HG03558 (cell line): ENCODE measurements around the gene CTSE.
"Not testable (repeated sequence)": the region's sequence is repeated elsewhere in the genome, so short reads cannot be mapped to it uniquely, and the experiment has no call there.

Experiments
- ATAC-seq: cut with Tn5 transposase; IDR thresholded peaks from one replicate; pipeline ENCODE4 v1.9.1; 2021; ENCODE audit warnings: moderate number of reproducible peaks; ENCODE audit not compliant: unreplicated experiment; ENCODE audit errors: extremely low read depth

CTSE gene

DNA sequence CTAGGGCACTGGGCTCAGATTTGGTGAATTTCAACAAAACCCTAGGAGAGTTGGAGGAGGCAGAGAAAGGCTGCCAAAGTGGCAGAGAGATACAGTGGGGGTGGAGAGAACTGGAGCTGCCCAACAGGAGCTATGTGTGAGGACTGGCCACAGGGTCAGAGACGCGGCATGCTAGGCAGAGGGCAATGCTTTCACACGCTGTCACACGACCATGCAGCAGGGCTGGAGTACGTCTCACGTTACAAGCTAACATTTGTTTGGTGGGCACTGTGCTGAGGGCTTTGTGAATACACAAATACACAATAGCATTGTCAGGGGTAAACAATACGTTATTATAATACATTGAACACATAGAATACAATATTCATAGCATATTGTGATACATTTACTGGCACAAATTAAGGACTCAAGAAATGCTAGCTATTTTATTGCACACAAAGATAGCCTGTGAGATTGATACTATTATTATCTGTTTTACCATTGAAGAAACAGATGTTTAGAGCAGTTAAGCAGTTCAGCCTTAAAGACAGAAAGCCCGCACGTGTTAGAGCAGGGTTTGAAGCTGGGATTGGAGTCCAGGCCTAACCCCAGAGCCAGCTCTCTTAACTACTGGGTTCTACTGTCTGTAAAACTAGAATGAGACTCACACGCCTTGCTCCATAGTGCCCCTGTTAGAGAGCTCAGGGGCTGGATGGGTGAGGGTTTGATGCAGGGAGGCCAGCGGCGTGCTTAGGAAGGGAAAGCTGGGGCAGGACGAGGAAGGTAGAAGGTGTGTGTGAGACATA, 25.0 kb downstream of the CTSE start:
- ATAC-seq, result no peak

DNA sequence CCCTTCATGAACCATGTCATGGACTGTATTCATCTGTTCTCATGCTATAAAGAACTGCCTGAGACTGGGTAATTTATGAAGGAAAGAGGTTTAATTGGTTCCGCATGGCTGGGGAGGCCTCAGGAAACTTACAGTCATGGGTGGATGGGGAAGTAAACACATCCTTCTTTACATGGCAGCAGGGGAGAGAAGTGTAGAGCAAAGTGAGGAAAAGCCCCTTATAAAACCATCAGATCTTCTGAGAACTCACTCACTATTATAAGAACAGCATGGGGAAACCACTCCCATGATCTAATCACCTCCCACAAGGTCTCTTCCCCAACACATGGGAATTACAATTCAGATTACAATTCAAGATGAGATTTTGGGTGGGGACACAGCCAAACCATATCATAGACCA, 27.1 kb downstream of the CTSE start:
- not testable (repeated sequence) for ATAC-seq

DNA sequence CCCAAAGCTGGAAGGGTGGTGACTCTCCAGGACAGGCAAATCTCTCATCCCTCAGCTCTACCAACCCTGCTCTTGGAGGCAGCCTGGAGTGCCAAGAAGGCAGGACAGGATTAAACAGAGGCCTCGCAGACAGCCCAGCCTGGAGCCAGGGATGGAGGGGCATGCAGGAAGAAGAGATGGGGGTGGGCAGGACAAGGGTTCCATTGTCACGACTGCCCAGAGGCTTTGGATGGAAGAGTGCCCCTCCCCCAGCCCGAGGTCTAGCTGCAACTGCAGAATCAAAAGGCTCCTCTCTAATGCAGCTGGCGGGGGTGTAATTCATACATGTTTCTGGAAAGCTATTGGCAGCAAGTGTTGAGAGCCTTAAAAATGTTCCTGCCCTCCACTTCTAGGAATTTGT, 29.3 kb downstream of the CTSE start:
- no peak for ATAC-seq

DNA sequence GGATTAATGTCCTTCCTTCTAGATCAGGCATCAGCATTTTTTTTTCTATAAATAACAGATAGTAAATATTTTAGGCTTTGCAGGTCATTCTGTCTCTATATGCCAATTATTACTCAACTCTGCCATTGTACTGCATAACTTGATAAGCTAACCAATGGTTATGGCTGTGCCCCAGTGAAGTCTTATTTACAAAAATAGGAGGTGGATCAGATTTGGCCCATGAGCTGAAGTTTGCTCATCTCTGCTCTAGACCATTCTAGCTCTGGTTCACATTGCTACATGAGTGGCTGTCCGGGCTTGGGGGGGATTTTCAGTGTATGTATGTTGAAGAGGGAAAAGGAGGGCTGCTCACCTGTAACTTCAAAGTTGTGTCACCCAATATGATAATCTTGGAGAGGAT, 30.6 kb downstream of the CTSE start:
- no peak for ATAC-seq

DNA sequence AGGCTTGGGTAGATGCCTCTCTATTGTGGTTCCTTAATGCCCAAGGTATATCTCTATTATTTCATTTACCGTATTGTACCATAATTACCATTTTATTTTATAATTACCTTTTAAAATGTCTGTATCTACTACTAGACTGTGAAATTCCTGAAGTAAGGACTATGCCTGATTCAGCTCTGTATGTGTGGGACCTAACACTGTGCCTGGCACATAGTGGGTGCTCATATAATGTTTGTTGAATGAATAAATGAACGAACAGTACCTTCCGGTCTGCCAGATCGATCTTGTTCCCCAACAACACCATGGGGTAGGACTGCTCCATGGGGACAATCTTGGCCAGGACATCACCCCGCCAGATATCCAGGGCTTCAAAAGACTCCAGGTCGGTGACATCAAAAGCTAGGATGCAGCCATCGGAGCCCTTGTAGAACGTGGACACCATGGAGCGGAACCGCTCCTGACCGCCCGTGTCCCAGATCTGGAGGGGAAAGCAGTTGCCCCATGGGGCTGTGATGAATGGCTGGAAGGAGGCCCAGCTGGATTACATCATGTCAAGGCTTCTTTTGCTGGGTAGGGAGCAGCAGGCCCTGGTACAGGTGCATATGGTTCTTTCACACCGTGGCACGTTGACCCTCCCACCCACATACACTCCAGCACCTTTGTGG, 31.3 kb downstream of the CTSE start:
- ATAC-seq, result no peak

DNA sequence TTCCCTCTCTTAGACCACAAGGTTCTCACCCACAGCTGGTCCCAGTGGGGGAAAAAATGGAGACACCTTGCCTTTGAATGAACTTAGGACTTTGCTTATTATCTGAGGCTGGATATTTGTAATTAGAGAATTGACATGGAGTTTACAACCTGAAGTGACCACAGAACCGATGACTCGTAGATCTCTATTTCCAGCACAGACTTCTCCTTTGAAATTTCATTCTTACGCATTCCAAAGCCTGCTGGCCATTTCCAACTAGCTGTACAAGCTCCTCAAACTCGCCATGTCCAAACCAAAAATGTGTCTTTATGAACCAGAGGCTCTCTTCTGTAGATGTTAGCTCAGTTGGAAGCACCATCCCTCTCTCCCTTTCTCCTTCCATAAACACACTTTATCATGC, 32.5 kb downstream of the CTSE start:
- no peak for ATAC-seq

DNA sequence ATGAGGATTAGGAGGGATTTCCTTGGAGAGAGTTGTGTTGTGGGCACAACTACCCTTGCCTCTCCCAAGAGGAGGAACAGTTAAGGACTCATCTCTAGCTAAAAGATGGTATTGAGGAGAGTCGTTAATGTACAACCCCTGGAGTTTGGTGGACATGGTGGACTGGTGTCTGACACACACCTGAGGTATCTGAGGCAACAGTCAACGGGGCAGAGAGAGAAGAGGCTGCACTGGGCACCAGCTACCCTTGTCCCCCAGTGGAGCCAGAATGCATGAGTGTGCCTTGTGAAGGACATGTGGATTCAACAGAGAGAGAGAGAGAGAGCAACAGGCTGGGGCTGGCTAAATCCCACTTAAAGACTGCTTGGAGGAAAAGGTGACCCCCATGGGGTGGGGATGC, 33.5 kb downstream of the CTSE start:
- ATAC-seq, result no peak

DNA sequence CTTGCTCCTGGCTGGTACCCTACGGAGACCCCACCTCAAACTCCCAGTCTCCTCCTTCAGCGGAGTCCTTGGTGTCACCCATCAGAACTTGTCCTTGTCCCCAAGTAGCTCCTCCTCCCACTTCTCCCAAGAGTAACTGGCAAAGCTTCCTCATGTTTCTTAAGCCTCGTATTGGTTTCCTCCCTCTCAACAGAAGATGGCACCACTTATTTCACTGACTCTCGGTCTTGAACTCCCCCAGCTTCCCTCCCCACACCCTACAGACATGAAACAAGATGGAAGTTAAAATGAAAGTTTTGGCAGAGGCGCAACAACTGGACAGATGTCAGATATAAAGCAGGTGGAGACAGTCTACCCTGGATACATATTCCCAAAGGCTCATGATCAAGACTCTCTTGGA, 33.9 kb downstream of the CTSE start:
- no peak for ATAC-seq

DNA sequence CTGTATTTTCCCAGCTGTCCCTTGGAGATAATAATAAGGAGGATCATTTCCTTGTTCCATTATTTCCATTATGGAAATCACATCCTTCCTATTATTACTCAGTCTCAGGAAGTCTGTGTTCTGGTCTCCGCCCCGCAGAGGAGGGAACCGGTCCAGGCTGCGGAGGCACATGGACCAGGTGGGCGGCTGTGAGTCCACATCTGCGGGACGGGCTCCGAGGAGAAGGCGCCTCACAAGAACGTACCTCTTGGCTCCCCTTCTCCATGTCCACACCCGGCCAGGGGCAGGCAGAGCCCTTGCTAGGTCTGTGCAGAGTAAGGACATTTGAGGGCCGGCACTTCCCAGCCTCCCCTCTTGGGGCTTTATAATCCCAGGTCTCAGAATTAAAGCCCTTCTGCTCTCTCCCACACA, 35.1 kb downstream of the CTSE start:
- no peak for ATAC-seq

DNA sequence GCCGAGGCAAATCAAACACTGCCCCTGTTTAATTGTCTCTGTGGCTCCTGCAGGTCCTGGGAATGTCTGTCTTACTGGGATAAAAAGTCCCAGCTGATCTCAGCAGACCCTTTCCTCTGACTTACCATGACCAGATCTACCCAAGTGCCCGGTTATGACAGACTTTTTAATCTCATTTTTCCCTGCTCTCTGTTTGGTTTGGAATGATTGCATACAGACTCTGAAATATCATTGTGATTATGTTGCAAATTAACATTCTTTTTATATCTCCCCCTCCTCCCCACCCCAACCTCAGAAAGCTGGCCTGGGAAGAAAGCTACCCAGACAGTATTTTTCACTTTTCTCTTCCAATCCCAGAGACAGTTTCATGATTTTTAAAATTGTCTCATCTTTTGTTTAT, 36.8 kb downstream of the CTSE start:
- no peak for ATAC-seq

DNA sequence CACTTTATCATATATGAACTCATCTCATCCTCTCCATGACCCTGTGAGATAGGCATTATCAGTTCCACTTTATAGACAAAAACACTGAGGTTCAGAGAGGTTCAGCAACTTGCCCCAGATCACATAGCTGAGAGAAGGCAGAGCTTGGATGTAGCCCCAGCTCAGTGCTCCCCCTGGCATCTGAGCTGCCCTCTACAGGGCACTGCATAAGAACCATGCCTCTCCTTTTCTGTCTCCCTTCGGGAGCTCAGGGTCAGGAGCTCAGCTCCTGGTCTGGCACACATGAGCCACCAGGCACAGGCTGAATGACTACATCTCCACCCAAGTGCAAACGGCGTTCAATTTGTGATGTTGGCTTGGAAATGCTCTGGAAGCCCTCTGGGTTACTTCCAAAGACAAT, 37.4 kb downstream of the CTSE start:
- no peak for ATAC-seq

DNA sequence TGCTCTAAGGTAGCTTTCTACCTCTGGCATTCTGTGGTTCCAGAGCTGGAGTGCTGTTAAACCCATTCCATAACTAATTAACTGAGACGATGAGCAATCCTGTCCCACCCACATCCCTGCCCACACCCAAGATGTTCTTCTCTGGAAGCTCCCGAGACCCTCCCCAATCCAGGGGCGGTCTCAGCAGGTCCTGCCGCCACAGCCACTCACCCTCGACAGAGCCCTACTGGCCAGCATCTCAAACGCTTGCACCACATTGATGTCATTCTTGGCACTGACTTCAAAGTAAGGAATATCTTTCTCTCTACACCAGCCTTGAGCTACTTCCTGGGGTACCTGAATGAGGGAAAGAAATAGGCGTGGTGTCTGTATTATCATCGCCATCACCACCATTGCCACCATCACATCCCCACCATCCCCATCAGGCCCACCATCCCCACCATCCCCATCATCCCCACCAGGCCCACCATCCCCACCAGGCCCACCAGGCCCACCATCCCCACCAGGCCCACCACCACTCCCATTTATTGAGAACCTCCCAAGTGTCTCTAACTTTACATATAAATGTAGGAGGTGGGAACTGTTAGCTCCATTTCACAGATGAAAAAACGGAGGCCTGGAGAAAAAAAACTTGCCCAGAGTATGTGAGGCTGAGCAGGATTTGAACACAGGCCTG, 38.2 kb downstream of the CTSE start:
- no peak for ATAC-seq

DNA sequence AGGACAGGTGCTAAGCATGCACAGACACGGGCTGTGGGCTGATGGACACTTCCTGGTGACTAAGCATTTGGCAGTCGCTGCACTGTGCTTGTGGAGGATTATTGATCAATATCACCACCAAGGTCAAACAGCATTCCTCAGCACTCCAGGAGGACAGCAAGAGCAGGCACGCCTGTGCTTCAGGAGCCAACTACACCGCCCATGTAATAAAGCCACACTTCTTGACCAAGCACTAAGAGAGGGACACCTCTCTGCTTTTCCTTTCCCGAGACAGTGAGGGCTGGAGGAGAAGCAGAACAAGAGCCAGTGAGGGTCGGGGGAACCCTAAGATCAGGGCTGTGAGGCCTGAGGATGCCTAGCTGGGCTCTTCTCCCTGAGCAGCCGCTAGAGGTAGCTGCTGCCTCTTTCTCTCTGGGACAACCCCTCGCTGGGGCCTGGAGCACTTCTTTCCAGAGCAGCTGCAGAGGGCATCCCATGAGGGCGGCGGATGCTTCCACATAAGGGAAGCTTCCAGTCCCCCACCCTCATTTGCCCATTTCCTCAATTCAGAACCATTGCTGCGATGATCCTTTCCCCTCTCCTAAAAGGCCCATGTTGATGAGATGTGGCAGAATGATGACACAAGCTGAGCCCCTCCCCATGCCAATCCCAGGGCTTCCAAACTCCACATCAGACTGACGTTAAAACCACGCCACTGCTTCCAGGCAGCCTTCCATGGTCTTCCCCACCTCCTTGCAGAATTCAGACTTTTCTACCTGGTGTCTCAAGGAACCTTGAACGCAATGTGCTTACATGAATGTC, 39.6 kb downstream of the CTSE start:
- ATAC-seq, result no peak

DNA sequence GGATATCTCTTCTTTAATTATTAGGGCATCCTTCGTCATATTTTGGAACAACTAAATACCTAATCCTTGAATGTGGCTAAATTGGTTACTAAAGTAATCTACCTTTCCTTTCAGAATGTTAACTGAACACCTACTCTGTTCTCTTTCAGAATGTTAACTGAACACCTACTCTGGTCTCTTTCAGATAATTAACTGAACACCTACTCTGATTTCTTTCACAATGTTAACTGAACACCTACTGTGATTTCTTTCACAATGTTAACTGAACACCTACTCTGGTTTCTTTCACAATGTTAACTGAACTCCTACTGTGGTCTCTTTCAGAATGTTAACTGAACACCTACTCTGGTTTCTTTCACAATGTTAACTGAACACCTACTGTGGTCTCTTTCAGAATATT, 42.4 kb downstream of the CTSE start:
- ATAC-seq, result no peak

DNA sequence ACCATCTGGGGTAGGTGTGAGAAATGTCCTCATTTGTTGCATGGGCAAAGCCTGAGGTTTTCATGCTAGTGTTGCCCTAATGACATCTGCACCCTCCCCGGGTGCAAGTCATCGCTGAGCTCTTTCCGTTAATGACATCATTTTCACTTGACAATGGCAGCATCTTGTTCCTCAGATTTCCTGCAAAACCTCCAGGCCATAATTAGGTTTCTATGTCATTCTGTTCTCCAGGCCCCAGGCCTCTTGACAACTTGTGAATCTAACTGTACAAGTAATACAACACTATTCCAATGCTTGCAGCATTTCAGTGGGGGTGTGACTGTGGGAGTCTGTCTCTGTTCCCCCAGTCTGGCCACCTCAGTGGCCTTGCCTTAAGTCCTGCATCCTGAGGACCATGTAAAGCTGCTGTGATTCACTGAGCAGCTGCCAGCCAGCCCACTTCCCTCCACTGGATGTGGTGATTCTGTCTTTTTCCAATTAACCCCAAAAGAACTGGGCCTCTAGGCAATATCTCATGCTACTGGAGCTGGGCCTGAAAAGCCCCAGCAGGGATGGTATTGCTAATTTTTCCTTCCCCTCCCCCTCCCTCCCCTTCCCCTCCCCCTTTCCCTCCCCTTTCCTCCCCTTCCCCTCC, 43.3 kb downstream of the CTSE start:
- no peak for ATAC-seq

DNA sequence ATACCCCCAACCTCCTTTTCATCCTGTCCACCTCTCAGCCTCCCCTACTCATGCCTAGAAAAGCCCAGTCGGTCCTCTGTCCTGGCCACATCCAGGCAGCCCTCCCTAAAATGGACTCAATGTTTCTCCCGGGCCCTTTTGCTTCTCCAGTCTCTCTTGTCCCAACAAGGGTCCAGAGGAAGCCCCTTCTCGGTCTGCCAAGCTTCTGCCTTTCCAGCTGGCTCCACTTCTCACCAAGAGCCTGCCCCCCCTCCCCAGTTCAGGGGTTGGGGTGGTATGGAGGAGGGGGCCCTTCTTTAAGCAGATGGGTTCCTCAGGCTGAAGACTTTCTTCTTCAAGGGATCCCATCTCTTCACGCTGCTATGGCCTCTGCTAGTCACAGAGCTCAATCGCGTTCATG, 44.4 kb downstream of the CTSE start:
- ATAC-seq, result no peak

DNA sequence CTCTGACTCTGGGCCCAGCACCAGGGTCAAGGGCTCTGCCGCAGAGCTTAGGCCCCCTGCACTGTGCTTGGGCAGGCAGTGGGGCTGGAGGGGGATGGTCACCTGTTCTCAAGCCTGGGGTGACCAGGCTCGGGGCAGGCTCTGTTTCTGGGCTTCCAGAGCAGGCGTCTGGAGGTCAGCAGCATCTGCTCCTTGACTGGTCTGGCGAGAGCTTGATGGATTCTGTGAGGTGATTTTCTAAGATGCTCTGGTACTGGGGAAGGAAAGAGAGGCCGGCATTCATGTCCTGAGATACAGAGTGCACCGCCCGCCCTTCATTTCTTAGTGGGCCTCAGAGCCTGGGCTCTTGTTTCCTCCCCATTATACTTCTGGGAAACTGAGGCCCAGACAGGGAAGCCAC, 45.0 kb downstream of the CTSE start:
- no peak for ATAC-seq

DNA sequence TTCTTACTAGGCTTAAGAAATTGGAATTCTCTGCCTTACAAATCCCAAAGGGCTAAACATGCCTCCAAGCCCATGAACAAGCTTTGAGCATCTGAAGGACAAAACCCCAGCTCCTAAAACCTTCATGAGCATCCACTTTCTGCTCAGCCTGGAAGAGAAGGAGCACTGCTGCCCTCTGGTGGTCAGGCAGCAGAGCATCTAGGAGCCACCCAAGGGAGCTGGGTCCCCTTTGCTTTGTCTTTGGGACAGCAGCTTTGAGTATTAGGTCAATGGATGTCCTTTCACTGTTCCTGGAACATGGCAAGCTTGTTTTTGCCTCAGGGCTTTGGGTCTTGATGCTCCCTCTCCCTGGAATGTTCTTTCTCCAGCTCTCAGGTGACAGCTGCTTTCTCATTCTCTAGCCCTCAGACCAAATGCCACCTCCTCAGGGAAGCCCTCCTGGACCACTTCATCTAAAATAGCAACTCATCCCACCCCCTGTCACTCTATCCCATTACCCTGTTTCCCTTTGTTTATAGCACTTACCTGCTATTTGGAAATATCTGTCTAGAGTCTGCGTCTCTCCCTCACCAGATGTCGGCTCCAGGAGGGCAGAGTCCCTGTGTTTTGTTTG, 46.2 kb downstream of the CTSE start:
- no peak for ATAC-seq

DNA sequence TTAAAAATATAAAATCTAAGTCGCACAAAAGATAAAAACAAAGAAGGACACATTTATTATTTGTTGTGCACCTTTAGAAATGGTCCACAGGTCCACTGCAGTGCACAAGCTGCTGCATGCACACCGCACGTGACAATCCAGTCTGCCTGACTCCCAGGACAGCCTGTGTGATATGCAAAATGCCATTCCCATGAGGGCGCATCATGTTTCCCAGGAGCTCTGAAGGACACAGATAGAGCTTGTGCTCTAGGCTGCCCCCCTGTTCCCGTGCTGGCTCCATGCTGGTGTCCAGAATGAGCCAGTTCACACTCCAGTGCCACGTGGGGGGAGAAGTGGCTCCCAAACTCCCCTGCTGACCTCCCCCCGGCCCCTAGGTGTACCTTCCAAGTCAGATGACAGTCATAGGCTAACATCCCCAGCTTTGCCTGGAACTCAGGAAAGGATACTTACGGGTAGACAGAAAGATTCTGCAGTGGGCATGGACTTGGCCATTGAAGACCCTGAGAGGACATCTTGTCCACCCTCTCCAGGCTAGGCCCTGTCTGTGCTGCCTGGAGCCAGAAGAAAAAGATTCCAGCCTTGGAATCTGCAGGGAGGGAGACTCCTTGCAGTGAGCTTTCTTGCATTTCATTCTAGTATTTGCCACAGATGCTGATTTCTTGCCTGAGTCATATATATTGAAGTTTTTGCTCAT, 46.8 kb downstream of the CTSE start:
- no peak for ATAC-seq
